ENCODE measurements around the gene ZIC4.

DNA sequence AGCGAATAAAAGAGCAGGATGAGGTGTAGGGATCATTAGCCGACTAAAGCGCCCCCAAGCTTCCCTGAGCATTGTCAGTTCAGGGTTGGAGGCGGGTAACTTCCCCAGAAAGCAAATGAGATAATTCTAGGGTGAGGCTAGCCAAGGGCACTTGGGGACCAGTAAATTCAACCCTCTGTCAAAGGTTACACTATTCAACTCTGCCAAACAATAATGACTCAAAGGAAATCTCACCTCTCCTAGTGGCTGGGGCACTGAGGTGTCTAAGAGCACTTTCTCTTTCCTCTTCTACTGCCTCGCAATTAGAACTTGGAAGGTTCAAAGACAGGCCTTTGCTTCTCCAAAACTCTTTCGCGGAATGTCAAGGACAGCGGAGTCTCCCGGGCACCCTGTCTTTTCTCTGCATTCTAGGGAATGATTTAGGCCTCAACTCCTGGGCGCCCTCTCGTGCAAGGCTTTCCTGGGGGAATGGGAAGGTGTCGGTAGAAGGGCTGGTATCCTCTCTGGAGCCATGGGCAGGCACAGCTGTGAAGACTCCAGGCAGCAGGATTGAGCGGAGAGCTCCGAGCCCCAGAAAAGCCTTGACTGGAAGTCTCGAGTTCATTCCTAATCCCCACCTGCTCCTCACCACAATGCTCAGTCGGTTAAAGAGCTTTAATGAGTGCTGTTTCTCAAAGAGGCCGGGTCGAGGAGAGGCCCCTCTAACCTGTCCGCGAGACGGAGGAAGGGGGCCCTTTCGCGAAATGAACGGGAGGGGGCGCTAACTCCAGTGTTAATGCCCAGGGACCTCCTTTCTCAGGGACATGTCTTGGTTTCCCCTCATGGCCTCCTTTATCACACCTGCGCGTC, 21.9 kb downstream of the ZIC4 start:
- TF ChIP-seq RCOR1 (IDR thresholded peaks at IDR 0.05; ENCODE audit: low read length) = no peak
- TF ChIP-seq, protein P1, sequence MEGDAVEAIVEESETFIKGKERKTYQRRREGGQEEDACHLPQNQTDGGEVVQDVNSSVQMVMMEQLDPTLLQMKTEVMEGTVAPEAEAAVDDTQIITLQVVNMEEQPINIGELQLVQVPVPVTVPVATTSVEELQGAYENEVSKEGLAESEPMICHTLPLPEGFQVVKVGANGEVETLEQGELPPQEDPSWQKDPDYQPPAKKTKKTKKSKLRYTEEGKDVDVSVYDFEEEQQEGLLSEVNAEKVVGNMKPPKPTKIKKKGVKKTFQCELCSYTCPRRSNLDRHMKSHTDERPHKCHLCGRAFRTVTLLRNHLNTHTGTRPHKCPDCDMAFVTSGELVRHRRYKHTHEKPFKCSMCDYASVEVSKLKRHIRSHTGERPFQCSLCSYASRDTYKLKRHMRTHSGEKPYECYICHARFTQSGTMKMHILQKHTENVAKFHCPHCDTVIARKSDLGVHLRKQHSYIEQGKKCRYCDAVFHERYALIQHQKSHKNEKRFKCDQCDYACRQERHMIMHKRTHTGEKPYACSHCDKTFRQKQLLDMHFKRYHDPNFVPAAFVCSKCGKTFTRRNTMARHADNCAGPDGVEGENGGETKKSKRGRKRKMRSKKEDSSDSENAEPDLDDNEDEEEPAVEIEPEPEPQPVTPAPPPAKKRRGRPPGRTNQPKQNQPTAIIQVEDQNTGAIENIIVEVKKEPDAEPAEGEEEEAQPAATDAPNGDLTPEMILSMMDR (IDR thresholded peaks at IDR 0.05) = peak; percentile 32; the same call in 1 of the 2 replicates
- TF ChIP-seq, protein P2, sequence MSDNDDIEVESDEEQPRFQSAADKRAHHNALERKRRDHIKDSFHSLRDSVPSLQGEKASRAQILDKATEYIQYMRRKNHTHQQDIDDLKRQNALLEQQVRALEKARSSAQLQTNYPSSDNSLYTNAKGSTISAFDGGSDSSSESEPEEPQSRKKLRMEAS (IDR thresholded peaks at IDR 0.05; ENCODE audit: low read depth) = no peak
- no peak for TF ChIP-seq RFX5 (IDR thresholded peaks at IDR 0.05; ENCODE audit: low read length)
- TF ChIP-seq GABPA (IDR thresholded peaks at IDR 0.05; ENCODE audit: low read depth) = no peak
- TF ChIP-seq EP300 (IDR thresholded peaks at IDR 0.05; ENCODE audit: borderline replicate concordance in 1 of 2, low read depth in 1 of 2, low read length in 1 of 2) = no peak
- TF ChIP-seq TAF1 (IDR thresholded peaks at IDR 0.05; ENCODE audit: borderline replicate concordance, low read depth, low read length) = no peak
- TF ChIP-seq MEF2A (IDR thresholded peaks at IDR 0.05; ENCODE audit: borderline replicate concordance, low read depth) = no peak
- TF ChIP-seq JUND (IDR thresholded peaks at IDR 0.05) = no peak
